Heart right ventricle (tissue), 16 donors: Measurements from ENCODE around the gene OVOL1. TPM values are rescaled to one million over a fixed set of nuclear protein-coding genes. Genes with fewer than 3 reads are reported as not detected.
A peak's percentile ranks its signal among the peaks of the same experiment; 100 is the strongest.

ENCODE experiments used
- ATAC-seq, 8 donors: fragments of 200-7000 bp; cut with Tn5 transposase; one replicate each; pipeline ENCODE4 v1.9.1; 2020; ENCODE audit warnings: mild to moderate bottlenecking in 8 of 8, moderate library complexity in 8 of 8, moderate number of reproducible peaks in 1 of 8
- DNase-seq, 2 donors: peaks; one replicate each; pipeline ENCODE4 v3.0.0-alpha.2; 2020
- H3K27ac ChIP-seq, 10 donors: fragments of 200-600 bp; sonication (generic) in 2 of 10; one replicate each; pipeline versions ENCODE4 v1.5.0 to v1.8.0; 2020 to 2022; ENCODE audit warnings: mild to moderate bottlenecking in 3 of 10
- H3K27me3 ChIP-seq, 7 donors: fragments of 200-600 bp; one replicate each; pipeline ENCODE4 v1.8.0; 2021 to 2022; ENCODE audit warnings: mild to moderate bottlenecking in 2 of 7
- H3K36me3 ChIP-seq, 9 donors: fragments of 200-600 bp; sonication (generic) in 1 of 9; one replicate each; pipeline versions ENCODE4 v1.5.0 to v1.8.0; 2020 to 2022; ENCODE audit warnings: mild to moderate bottlenecking in 2 of 9
- H3K4me1 ChIP-seq, 9 donors: fragments of 200-600 bp; sonication (generic) in 1 of 9; one replicate each; pipeline versions ENCODE4 v1.5.0 to v1.8.0; 2020 to 2022; ENCODE audit warnings: mild to moderate bottlenecking in 4 of 9
- H3K4me3 ChIP-seq, 10 donors: fragments of 200-600 bp; sonication (generic) in 2 of 10; one replicate each; pipeline versions ENCODE4 v1.5.0 to v1.8.0; 2020 to 2022; ENCODE audit warnings: mild to moderate bottlenecking in 7 of 10, moderate library complexity in 2 of 10
- H3K9me3 ChIP-seq, 11 donors: fragments of 200-600 bp in 10 of 11; sonication (generic) in 2 of 11; one replicate each; pipeline versions ENCODE4 v1.5.0 to v1.8.0; 2013 to 2022; ENCODE audit warnings: mild to moderate bottlenecking in 2 of 11, control low read depth in 1 of 11, moderate library complexity in 1 of 11
- CTCF ChIP-seq, 9 donors: fragments of 200-600 bp; sonication (generic) in 2 of 9; IDR thresholded peaks; one replicate each; pipeline versions ENCODE4 v1.5.0 to v1.8.0; 2021 to 2022; ENCODE audit warnings: antibody characterized with exemption in 9 of 9, mild to moderate bottlenecking in 5 of 9, moderate library complexity in 1 of 9
- WGBS, 2 donors: extraction: QIAGEN DNeasy Blood & Tissue Kit; methylation state at CpG; one replicate each; pipeline ENCODE4 v1.1.7; 2013; ENCODE audit warnings: inconsistent platforms in 1 of 2; 5-methylcytosine and 5-hydroxymethylcytosine counted together
- intact Hi-C, 10 donors: fragments of 100-400 bp; cut with DNase I; formaldehyde crosslinking; loops; one replicate each; pipeline versions ENCODE4 v1.11.1 to v1.14.2; 2022
- polyA plus RNA-seq, 2 donors: library from polyadenylated mRNA; stranded (reverse); fragments of 200-250 nt; gene quantifications; one replicate each; pipeline ENCODE4 v1.2.3, GENCODE V29; 2013
- total RNA-seq, 10 donors: library from RNA; stranded (reverse); fragmentation: NEBNext Ultra II Directional in 3 of 10; extraction: Animal tissue kit (Norgen Biotek cat#: 25700) in 3 of 10; gene quantifications; one replicate each; pipeline versions ENCODE4 v1.2.1 to v1.2.4, GENCODE V29; 2021 to 2023
- donor health status: Arrhythmogenic right ventricular cardiomyopathy.
- donor health status: ischemic (EF 13 %, LVEDD 7.1; RV severe dilation, severe dysfunction).
- donor health status: healthy with polysubstance abuse.
- donor health status: DM: no; HTN: yes; CAD: no.
- donor health status: DM: no; HTN: no; CAD: no.
- donor health status: ischemic (EF 25% LVEDD 6.9; RV normal size, moderate dysfunction).
- donor health status: ischemic (EF 25% LVEDD 5.7; RV mildly dilated, moderate dysfunction).
- donor health status: healthy.
- donor health status: DM: yes; HTN: yes; CAD: no.
- donor health status: Ischemic cardiomyopathy.
- donor health status: ischemic (EF 35%, LVEDD 5.7; RV mildly dilated, moderate dysfunction).
- donor health status: nonischemic (EF 11% LVEDD 7.7; RV severe dilation, severe dysfunction).
- donor health status: DM: yes; HTN: yes; CAD: no.
- donor health status: PGD.
- donor health status: ischemic (EF 29% LVEDD 5.4; RV normal size, mild dysfunction).
- donor health status: nonischemic (EF 23%, LVEDD 6.1; RV moderate dilation, normal function).

Gene OVOL1
- total and polyA plus RNA-seq, 12 donors, result not detected

GRCh38 chr11:65776710-65777141, 10.1 kb upstream of the OVOL1 start:
- Histone ChIP-seq H3K4me1 (peaks cover 9 to 66% (median 15%) of the 10 kb centered on the region in 9 donors), H3K4me3 (peak overlapping the region in 1 of 10 donors; percentile 95), H3K27ac (peak overlapping the region in 3 of 10 donors; percentile 15 to 96 (median 40)), H3K36me3 (peaks cover 0 to 32% (median 13%) of the 10 kb centered on the region in 9 donors), H3K9me3 (no peaks in the 10 kb centered on the region), H3K27me3 (no peaks in the 10 kb centered on the region)
- intact Hi-C loops, result loop anchor here in 4 of 10 donors (5.0 to 10.0 kb wide), 4 partner anchors 52 to 208 kb away; partner anchors contain the start of genes KAT5 (in 1 of the 4) and RNASEH2C (in 1 of the 4)
- WGBS, 2 donors, result 89 to 90% methylated on average over 8 of the region's 8 CpGs
- ATAC-seq (no peak), DNase-seq (no peak)
- no peak for TF ChIP-seq CTCF (IDR thresholded peaks at IDR 0.05)

GRCh38 chr11:65777241-65777640, 9.6 kb upstream of the OVOL1 start:
- Histone ChIP-seq H3K27me3 (no peaks in the 10 kb centered on the region), H3K9me3 (no peaks in the 10 kb centered on the region), H3K4me3 (peak overlapping the region in 1 of 10 donors; percentile 95), H3K36me3 (peaks cover 0 to 32% (median 13%) of the 10 kb centered on the region in 9 donors), H3K27ac (peak overlapping the region in 2 of 10 donors; percentile 40 to 96), H3K4me1 (peaks cover 9 to 67% (median 16%) of the 10 kb centered on the region in 9 donors)
- no peak for DNase-seq
- intact Hi-C loops, result loop anchor here in 4 of 10 donors (5.0 to 10.0 kb wide), 4 partner anchors 52 to 208 kb away; partner anchors contain the start of genes KAT5 (in 1 of the 4) and RNASEH2C (in 1 of the 4)
- no peak for TF ChIP-seq CTCF (IDR thresholded peaks at IDR 0.05)
- no peak for ATAC-seq
- 79 to 82% methylated on average over 8 of the region's 8 CpGs for WGBS, 2 donors

GRCh38 chr11:65777821-65778361, 9.0 kb upstream of the OVOL1 start:
- no peak for TF ChIP-seq CTCF (IDR thresholded peaks at IDR 0.05)
- H3K4me1 ChIP-seq, result peaks cover 9 to 67% (median 16%) of the 10 kb centered on the region in 9 donors
- WGBS, 2 donors, result 89 to 94% methylated on average over 23 of the region's 23 CpGs

GRCh38 chr11:65778431-65778900, 8.4 kb upstream of the OVOL1 start:
- no peak for ATAC-seq
- Histone ChIP-seq H3K4me1 (peaks cover 9 to 67% (median 16%) of the 10 kb centered on the region in 9 donors), H3K36me3 (peaks cover 0 to 32% (median 13%) of the 10 kb centered on the region in 9 donors), H3K27ac (peak overlapping the region in 1 of 10 donors; percentile 96), H3K27me3 (no peaks in the 10 kb centered on the region), H3K4me3 (peak overlapping the region in 1 of 10 donors; percentile 95), H3K9me3 (no peaks in the 10 kb centered on the region)
- WGBS, 2 donors, result 97 to 98% methylated on average over 19 to 20 of the region's 20 CpGs
- intact Hi-C loops, result loop anchor here in 5 of 10 donors (2.0 to 10.0 kb wide), 5 partner anchors 38 to 206 kb away; partner anchors contain the start of genes KAT5 (in 1 of the 5) and RNASEH2C (in 1 of the 5)
- no peak for DNase-seq
- no peak for TF ChIP-seq CTCF (IDR thresholded peaks at IDR 0.05)

More at GRCh38 chr11:65777821-65778361, 9.0 kb upstream of the OVOL1 start:
- Histone ChIP-seq H3K27me3 (no peaks in the 10 kb centered on the region), H3K27ac (peak overlapping the region in 2 of 10 donors; percentile 40 to 96), H3K36me3 (peaks cover 0 to 32% (median 13%) of the 10 kb centered on the region in 9 donors), H3K9me3 (no peaks in the 10 kb centered on the region), H3K4me3 (peak overlapping the region in 1 of 10 donors; percentile 95)
- ATAC-seq, result no peak
- DNase-seq, result no peak
- intact Hi-C loops, result loop anchor here in 5 of 10 donors (2.0 to 10.0 kb wide), 5 partner anchors 39 to 207 kb away; partner anchors contain the start of genes KAT5 (in 1 of the 5) and RNASEH2C (in 1 of the 5)
